Natural killer cell (primary cell): ENCODE data around the gene USP10. TPM values are rescaled to one million over a fixed set of nuclear protein-coding genes. Genes with fewer than 3 reads are reported as not detected.

Experiments used
- ATAC-seq, 3 donors: fragments of 150-1000 bp in 2 of 3; fragments of 200-7000 bp in 1 of 3; cut with Tn5 transposase; 1 replicate in 1 of 3; 2 replicates in 2 of 3; pipeline ENCODE4 v1.10.0; 2021; ENCODE audit warnings: mild to moderate bottlenecking in 2 of 3, moderate library complexity in 2 of 3
- DNase-seq, 2 donors: peaks; one replicate each; pipeline versions ENCODE4 v3.0.0 to v3.0.0-alpha.2; 2013 to 2021; ENCODE audit warnings: mixed read lengths in 1 of 2
- H3K27ac ChIP-seq: one replicate; pipeline ENCODE4 v1.5.1; 2013; ENCODE audit warnings: mild to moderate bottlenecking, low read length
- H3K27me3 ChIP-seq: one replicate; pipeline ENCODE4 v1.6.1; 2013; ENCODE audit warnings: low read length; ENCODE audit not compliant: control insufficient read depth, insufficient read depth
- H3K36me3 ChIP-seq: one replicate; pipeline ENCODE4 v1.6.1; 2013; ENCODE audit warnings: low read length; ENCODE audit not compliant: control insufficient read depth, insufficient read depth
- H3K4me1 ChIP-seq: one replicate; pipeline ENCODE4 v1.6.1; 2013; ENCODE audit warnings: low read length; ENCODE audit not compliant: control insufficient read depth, insufficient read depth
- H3K4me3 ChIP-seq: one replicate; pipeline ENCODE4 v1.5.1; 2013; ENCODE audit warnings: low read length
- H3K9me3 ChIP-seq: one replicate; pipeline ENCODE4 v1.6.1; 2013; ENCODE audit warnings: low read length; ENCODE audit not compliant: control insufficient read depth, insufficient read depth
- H3K27ac Mint-ChIP-seq, 2 donors: one replicate each; pipeline ENCODE4 v1.8.0; 2022; ENCODE audit warnings: mild to moderate bottlenecking in 2 of 2, mixed read lengths in 2 of 2, moderate library complexity in 1 of 2
- H3K27me3 Mint-ChIP-seq, 2 donors: one replicate each; pipeline ENCODE4 v1.8.0; 2022; ENCODE audit warnings: low read depth in 2 of 2, mixed read lengths in 2 of 2
- H3K36me3 Mint-ChIP-seq: one replicate; pipeline ENCODE4 v1.8.0; 2022; ENCODE audit warnings: mixed read lengths
- H3K4me1 Mint-ChIP-seq, 2 donors: one replicate each; pipeline ENCODE4 v1.8.0; 2022; ENCODE audit warnings: mixed read lengths in 2 of 2
- H3K4me3 Mint-ChIP-seq: one replicate; pipeline ENCODE4 v1.8.0; 2022; ENCODE audit warnings: mild to moderate bottlenecking, moderate library complexity, mixed read lengths
- H3K9me3 Mint-ChIP-seq, 2 donors: one replicate each; pipeline ENCODE4 v1.8.0; 2022; ENCODE audit warnings: mixed read lengths in 2 of 2
- CTCF ChIP-seq: fragments of 200-600 bp; IDR thresholded peaks from one replicate; pipeline ENCODE4 v1.8.0; 2022; ENCODE audit warnings: antibody characterized with exemption
- WGBS: methylation state at CpG from one replicate; pipeline ENCODE4 v1.1.7; 2013; ENCODE audit warnings: missing lambda C conversion rate; ENCODE audit not compliant: insufficient coverage; 5-methylcytosine and 5-hydroxymethylcytosine counted together
- intact Hi-C: fragments of 100-400 bp; cut with micrococcal nuclease; formaldehyde crosslinking; loops from one replicate; pipeline ENCODE4 v1.14.2; 2022
- total RNA-seq, 4 donors: library from RNA; stranded (reverse); fragments of 120-200 nt in 1 of 4; gene quantifications; one replicate each; pipeline versions ENCODE4 v1.2.3 to v1.2.4, GENCODE V29; 2013 to 2022

Gene USP10
- total RNA-seq, 3 donors from 2014 or later (not counting 1 experiment from before 2014, with no cell fraction given): 78.4 to 103 (median 100) TPM

- H3K27ac Mint-ChIP-seq: peak overlapping the region in 1 of 2 donors; percentile 5
- intact Hi-C loops: loop anchor here (5.0 kb wide), 1 partner anchor 102 kb away; no protein-coding TSS in a partner anchor
- ATAC-seq (no peak), DNase-seq (peak in 1 of 2 donors; percentile 27)
- Histone ChIP-seq H3K27me3 (no peaks in the 10 kb centered on the region), H3K27ac (no peak overlapping the region), H3K4me3 (no peak overlapping the region), H3K4me1 (peaks cover 12% of the 10 kb centered on the region), H3K36me3 (peaks cover 4% of the 10 kb centered on the region), H3K9me3 (no peaks in the 10 kb centered on the region)
- H3K36me3 Mint-ChIP-seq: no peaks in the 10 kb centered on the region
- H3K4me3 Mint-ChIP-seq: no peak overlapping the region
- H3K9me3 Mint-ChIP-seq: no peaks in the 10 kb centered on the region
- no peaks in the 10 kb centered on the region for H3K27me3 Mint-ChIP-seq
- TF ChIP-seq CTCF: no peak
- H3K4me1 Mint-ChIP-seq: peaks cover 52 to 55% of the 10 kb centered on the region in 2 donors
- 81% methylated on average over 5 of the region's 6 CpGs for WGBS
These were observed 25.0 kb downstream of the USP10 start for GRCh38 chr16:84724606-84725309.

- WGBS: 83% methylated on average over 9 of the region's 9 CpGs
- Mint-ChIP-seq H3K4me3 (no peak overlapping the region), H3K9me3 (no peaks in the 10 kb centered on the region), H3K27me3 (no peaks in the 10 kb centered on the region), H3K36me3 (no peaks in the 10 kb centered on the region), H3K27ac (no peak overlapping the region), H3K4me1 (peaks cover 55 to 57% of the 10 kb centered on the region in 2 donors)
- Histone ChIP-seq H3K4me3 (no peak overlapping the region), H3K27me3 (no peaks in the 10 kb centered on the region), H3K9me3 (no peaks in the 10 kb centered on the region), H3K36me3 (no peaks in the 10 kb centered on the region), H3K4me1 (peaks cover 17% of the 10 kb centered on the region), H3K27ac (no peak overlapping the region)
- no peak for TF ChIP-seq CTCF
- intact Hi-C loops: loop anchor here (1.0 to 5.0 kb wide), 3 partner anchors 53 to 214 kb away; no protein-coding TSS in a partner anchor
- peak in 1 of 3 donors; percentile 19 for ATAC-seq
- DNase-seq: no peak
These were observed 25.8 kb downstream of the USP10 start for GRCh38 chr16:84725481-84726078.

- no peak overlapping the region for H3K4me3 ChIP-seq
- H3K27me3 Mint-ChIP-seq: no peaks in the 10 kb centered on the region
- DNase-seq (peak; percentile 84 to 91), ATAC-seq (peak; percentile 72 to 87 (median 81))
- peak; percentile 99 for TF ChIP-seq CTCF
- no peaks in the 10 kb centered on the region for H3K27me3 ChIP-seq
- WGBS: 3% methylated on average over 11 of the region's 12 CpGs
- H3K36me3 ChIP-seq: no peaks in the 10 kb centered on the region
- H3K36me3 Mint-ChIP-seq: no peaks in the 10 kb centered on the region
- intact Hi-C loops: loop anchor here (1.0 to 5.0 kb wide), 3 partner anchors 54 to 215 kb away; no protein-coding TSS in a partner anchor
- H3K4me1 ChIP-seq: peaks cover 18% of the 10 kb centered on the region
- no peak overlapping the region for H3K4me3 Mint-ChIP-seq
- H3K27ac Mint-ChIP-seq: peak overlapping the region in 1 of 2 donors; percentile 53
- H3K9me3 Mint-ChIP-seq: no peaks in the 10 kb centered on the region
- no peak overlapping the region for H3K27ac ChIP-seq
- no peaks in the 10 kb centered on the region for H3K9me3 ChIP-seq
- peaks cover 57 to 58% of the 10 kb centered on the region in 2 donors for H3K4me1 Mint-ChIP-seq
These were observed 26.4 kb downstream of the USP10 start for GRCh38 chr16:84726079-84726668.
